HepG2 (cell line): Measurements from ENCODE around the gene PIEZO1. TPM values are rescaled to one million over a fixed set of nuclear protein-coding genes. Genes with fewer than 3 reads are reported as not detected.

Experiments used
- AKNA ChIP-seq: sonication (generic); formaldehyde crosslinking; IDR thresholded peaks from 2 replicates; pipeline ENCODE4 v1.4.0; 2020; ENCODE audit warnings: missing genetic modification reagents, borderline replicate concordance
- BHLHE40 ChIP-seq: IDR thresholded peaks from 2 replicates; pipeline ENCODE4 v1.6.1; 2011; ENCODE audit warnings: low read length, improper control_type of control experiment
- HDAC6 ChIP-seq: fragments of 200-600 bp; sonication (generic); IDR thresholded peaks from 2 replicates; pipeline ENCODE4 v1.7.0; 2017; ENCODE audit warnings: mild to moderate bottlenecking, antibody characterized with exemption, low read length, low read depth
- LRRFIP1 ChIP-seq: sonication (generic); formaldehyde crosslinking; conservative IDR thresholded peaks from 2 replicates; pipeline ENCODE4 v1.4.0; 2020; ENCODE audit warnings: missing genetic modification reagents
- MYPOP ChIP-seq: sonication (generic); formaldehyde crosslinking; IDR thresholded peaks from 2 replicates; pipeline ENCODE4 v1.8.1; 2023; ENCODE audit warnings: mild to moderate bottlenecking, moderate library complexity, missing genetic modification reagents
- ZNF407 ChIP-seq: sonication (generic); formaldehyde crosslinking; IDR thresholded peaks from one replicate; pipeline ENCODE4 v1.5.1; 2020; ENCODE audit warnings: mild to moderate bottlenecking, missing genetic modification reagents; ENCODE audit errors: not compliant biosample characterization
- ZNF441 ChIP-seq: sonication (generic); formaldehyde crosslinking; IDR thresholded peaks from 2 replicates; pipeline ENCODE4 v1.7.0; 2021; ENCODE audit warnings: missing genetic modification reagents, borderline replicate concordance
- ZNF670 ChIP-seq: sonication (generic); formaldehyde crosslinking; IDR thresholded peaks from 2 replicates; pipeline ENCODE4 v1.8.0; 2022; ENCODE audit warnings: mild to moderate bottlenecking, missing genetic modification reagents, borderline replicate concordance
- ZNF780A ChIP-seq: sonication (generic); formaldehyde crosslinking; IDR thresholded peaks from 2 replicates; pipeline ENCODE4 v1.8.0; 2022; ENCODE audit warnings: mild to moderate bottlenecking, missing genetic modification reagents, moderate library complexity
- ZSCAN22 ChIP-seq: sonication (generic); formaldehyde crosslinking; IDR thresholded peaks from 2 replicates; pipeline ENCODE4 v1.4.0; 2020; ENCODE audit warnings: mild to moderate bottlenecking, missing genetic modification reagents
- polyA plus RNA-seq, 8 experiments: library from polyadenylated mRNA; depleted of rRNA in 3 of 8; stranded (reverse) in 7 of 8; unstranded in 1 of 8; fragments of >200 nt; fragmentation: Illumina TruSeq in 4 of 8; extraction: Trizol in 4 of 8; gene quantifications; 2 replicates each; pipeline versions ENCODE4 v1.2.1 to v1.2.3, GENCODE V29; 2011 to 2016; ENCODE audit warnings: low read depth in 4 of 8, missing spikeins in 1 of 8, mixed read lengths in 1 of 8; ENCODE audit not compliant: insufficient read depth in 1 of 8
- total RNA-seq, 5 experiments: library from RNA; depleted of rRNA; stranded (reverse); fragments of >200 nt; fragmentation: Illumina TruSeq; extraction: Trizol; gene quantifications; 2 replicates each; pipeline ENCODE4 v1.2.3, GENCODE V29; 2016; ENCODE audit warnings: low read depth in 1 of 5

PIEZO1 gene
- total and polyA plus RNA-seq, 2 of the 13 experiments (the other 11 are each of a cell fraction or from before 2014, with no cell fraction given), result 67.9 to 85.0 TPM

- TF ChIP-seq ZNF407 (CRISPR knock-in tag) (no peak), AKNA (no peak), ZNF441 (peak; percentile 62; the same call in 1 of the 2 replicates), LRRFIP1 (CRISPR knock-in tag) (no peak), BHLHE40 (peak; percentile 86), ZSCAN22 (CRISPR knock-in tag) (peak; percentile 15; the same call in 1 of the 2 replicates), ZNF780A (CRISPR knock-in tag) (no peak), MYPOP (CRISPR knock-in tag) (peak; percentile 54; the same call in 1 of the 2 replicates), HDAC6 (no peak), ZNF670 (CRISPR knock-in tag) (peak; percentile 89)
Measured at GRCh38 chr16:88686439-88687253, 98.4 kb downstream of the PIEZO1 start, which contains the start of gene SNAI3 (continued).
